AG10803 (cell line): ENCODE results near the gene ZNF784.

ENCODE experiments used
- DNase-seq: peaks from one replicate; pipeline ENCODE4 v3.0.0; 2010; ENCODE audit warnings: low read depth
- H3K4me3 ChIP-seq: 2 replicates; pipeline ENCODE4 v1.5.1; 2011; ENCODE audit warnings: mild to moderate bottlenecking, low read length, control low read depth
- TF ChIP-seq, protein P1 (sequence below): conservative IDR thresholded peaks from 2 replicates; pipeline ENCODE4 v1.5.1; 2011; ENCODE audit warnings: mild to moderate bottlenecking, low read length, control low read depth, inconsistent platforms

Gene ZNF784

GRCh38 chr19:55647732-55648584 is 23.6 kb upstream of the ZNF784 start, which contains the start of gene CCDC106:
Gene CCDC106 (plus strand): TSS chr19:55648212. CDS start chr19:55649047, 835 bp downstream.
- DNase-seq = peak; percentile 76
- TF ChIP-seq, protein P1, sequence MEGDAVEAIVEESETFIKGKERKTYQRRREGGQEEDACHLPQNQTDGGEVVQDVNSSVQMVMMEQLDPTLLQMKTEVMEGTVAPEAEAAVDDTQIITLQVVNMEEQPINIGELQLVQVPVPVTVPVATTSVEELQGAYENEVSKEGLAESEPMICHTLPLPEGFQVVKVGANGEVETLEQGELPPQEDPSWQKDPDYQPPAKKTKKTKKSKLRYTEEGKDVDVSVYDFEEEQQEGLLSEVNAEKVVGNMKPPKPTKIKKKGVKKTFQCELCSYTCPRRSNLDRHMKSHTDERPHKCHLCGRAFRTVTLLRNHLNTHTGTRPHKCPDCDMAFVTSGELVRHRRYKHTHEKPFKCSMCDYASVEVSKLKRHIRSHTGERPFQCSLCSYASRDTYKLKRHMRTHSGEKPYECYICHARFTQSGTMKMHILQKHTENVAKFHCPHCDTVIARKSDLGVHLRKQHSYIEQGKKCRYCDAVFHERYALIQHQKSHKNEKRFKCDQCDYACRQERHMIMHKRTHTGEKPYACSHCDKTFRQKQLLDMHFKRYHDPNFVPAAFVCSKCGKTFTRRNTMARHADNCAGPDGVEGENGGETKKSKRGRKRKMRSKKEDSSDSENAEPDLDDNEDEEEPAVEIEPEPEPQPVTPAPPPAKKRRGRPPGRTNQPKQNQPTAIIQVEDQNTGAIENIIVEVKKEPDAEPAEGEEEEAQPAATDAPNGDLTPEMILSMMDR = no peak
- H3K4me3 ChIP-seq = peak within 1 kb of the TSS; percentile 76

DNA sequence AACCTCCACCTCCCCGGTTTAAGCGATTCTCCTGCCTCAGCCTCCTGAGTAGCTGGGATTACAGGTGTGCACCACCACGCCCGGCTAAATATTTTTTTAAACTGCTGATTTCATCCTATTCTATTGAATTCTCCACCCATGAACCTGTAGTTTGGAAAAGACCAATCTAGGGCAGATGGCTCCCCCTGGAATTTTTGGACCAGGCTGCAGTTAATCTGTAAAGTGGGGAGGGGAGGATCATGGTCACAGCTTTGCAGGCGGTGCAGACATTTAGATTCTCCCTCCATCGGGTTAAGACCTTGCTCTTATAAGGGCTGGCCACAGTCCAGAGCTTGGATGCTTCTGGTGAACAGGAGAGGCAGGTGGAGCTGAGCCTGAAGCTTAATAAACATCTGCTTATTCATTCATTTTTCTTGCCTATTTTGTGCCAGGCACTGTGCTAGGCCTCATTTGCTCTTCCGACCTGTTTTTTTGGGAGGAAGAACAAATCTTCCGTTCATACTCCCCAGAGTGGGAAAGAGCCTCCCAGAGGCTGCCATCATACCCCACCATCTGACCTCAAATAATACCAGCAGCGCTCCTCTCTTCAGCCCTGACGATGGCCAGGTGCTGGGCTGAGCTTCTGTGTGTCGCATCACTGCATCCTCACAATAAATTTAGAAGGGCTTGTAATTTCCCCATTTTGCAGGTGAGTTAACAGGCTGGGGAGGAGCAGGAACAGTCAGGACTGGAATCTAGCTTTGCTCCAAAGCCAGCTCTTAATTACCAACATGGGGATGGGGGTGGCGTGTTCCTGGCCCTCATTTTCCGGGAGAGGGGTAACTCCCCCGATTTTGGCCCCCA is 22.7 kb upstream of the ZNF784 start:
- DNase-seq = no peak
- H3K4me3 ChIP-seq = peak overlapping the region; percentile 76
- TF ChIP-seq, protein P1 = no peak

DNA sequence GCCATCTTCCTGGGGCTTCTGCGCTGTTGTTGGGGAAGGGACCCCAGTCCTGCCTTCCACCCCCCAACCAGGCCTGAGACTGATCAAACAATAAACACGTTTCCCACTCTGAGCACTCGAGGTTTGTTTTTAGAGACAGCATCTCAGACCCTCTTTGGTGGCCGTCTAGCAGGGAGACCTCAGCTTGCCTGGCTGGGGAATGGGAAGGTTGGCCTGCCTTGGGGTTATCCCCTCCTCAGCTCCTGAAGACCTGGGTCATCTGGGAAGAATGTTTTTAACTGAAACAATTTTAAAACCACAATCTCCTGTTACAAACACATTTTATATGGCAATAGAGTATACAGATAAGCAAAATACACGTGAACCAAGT is 21.1 kb upstream of the ZNF784 start:
- DNase-seq = no peak
- H3K4me3 ChIP-seq = no peak overlapping the region
- TF ChIP-seq, protein P1 = no peak

GRCh38 chr19:55644842-55645511 is 20.6 kb upstream of the ZNF784 start:
- H3K4me3 ChIP-seq = peak overlapping the region; percentile 70
- TF ChIP-seq, protein P1 = no peak
- DNase-seq = no peak

DNA sequence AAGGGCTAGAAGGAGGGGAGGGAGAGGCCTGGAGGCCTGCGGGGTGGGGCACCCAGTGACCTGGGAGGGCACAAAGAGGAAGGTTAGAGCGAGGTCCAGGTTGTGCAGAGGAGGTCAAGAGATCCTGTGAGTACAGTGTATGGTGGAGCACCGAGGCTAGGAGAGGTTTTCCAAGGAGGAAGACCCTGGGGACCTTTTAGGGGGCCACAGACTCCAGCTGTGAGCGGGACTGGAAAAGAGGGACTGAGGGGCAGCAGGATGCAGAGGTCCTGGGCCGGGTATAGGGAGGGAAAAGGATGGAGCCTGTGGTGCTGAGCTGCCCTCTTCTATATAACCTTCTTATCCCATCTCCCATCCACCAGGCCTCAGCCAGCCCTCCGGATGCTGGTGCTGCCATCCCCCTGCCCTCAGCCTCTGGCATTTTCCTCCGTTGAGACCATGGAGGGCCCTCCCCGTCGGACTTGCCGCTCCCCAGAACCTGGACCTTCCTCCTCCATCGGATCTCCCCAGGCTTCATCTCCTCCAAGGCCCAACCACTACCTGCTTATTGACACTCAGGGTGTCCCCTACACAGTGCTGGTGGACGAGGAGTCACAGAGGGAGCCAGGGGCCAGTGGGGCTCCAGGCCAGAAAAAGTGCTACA is 19.9 kb upstream of the ZNF784 start:
- TF ChIP-seq, protein P1 = no peak
- H3K4me3 ChIP-seq = peak overlapping the region; percentile 70

GRCh38 chr19:55643887-55644176 is 19.5 kb upstream of the ZNF784 start:
- peak overlapping the region; percentile 70 for H3K4me3 ChIP-seq
- TF ChIP-seq, protein P1 = no peak
- DNase-seq = no peak

More for the DNA sequence above, 19.9 kb upstream of the ZNF784 start:
- DNase-seq = no peak
